ENCODE results near the gene JMJD8. TPM values are rescaled to one million over a fixed set of nuclear protein-coding genes. Genes with fewer than 3 reads are reported as not detected.

Gene JMJD8
- total RNA-seq, 4 donors from 2014 or later: 65.8 to 79.6 (median 71.8) TPM

DNA sequence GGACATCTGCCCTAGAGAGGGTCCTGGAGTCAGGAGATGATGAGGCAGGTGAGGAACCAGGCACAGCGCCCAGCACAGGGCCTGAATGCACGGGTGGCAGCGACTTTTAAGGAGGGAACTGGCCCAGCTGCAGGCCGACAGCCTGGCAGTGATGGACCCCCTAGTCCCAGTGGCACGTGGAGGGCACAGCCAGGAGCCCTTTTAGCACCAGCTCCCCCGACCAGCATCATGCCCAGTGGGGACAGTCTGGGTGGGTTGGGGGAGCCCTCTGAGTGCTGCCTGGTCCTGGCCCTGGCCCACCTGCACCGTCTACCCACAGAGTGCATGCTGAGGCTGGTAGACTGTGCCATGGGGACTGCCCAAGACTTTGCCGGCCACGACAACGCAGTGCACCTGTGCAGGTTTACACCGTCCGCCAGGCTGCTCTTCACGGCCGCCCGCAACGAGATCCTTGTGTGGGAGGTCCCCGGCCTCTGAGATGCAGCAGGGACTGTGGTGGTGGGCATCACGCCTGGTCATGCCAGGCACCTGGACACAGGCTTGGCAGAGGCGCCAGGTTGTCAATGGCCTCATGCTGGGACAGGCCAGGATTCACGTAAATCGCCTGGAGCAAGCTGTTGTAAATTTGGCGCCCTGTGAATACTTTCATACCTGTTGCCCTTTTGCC lies 16.9 kb downstream of the JMJD8 start:
- DNase-seq (ENCODE audit: low spot score) (no peak), ATAC-seq (ENCODE audit: low FRiP score) (no peak)
- TF ChIP-seq CTCF (IDR thresholded peaks at IDR 0.05): no peak

DNA sequence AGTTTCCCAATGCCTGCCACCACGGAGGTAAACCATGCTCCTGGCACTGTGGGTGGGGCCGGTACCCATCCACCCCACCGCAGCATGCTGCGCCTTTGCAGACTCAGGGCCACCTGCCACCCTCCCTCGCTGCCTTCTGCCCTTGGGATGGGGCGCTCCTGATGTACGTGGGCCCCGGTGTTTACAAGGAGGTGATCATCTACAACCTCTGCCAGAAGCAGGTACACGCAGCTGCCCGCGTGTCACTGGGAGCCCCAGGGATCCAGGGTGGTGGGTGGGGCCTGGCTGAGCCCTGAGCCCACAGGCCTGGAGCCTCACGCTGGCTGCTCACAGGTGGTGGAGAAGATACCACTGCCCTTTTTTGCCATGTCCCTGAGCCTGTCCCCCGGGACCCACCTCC lies 17.6 kb downstream of the JMJD8 start:
- DNase-seq (ENCODE audit: low spot score) (no peak), ATAC-seq (ENCODE audit: low FRiP score) (no peak)
- no peak for TF ChIP-seq CTCF (IDR thresholded peaks at IDR 0.05)

GRCh38 chr16:662597-662996 lies 21.5 kb downstream of the JMJD8 start:
- no peak for ATAC-seq (ENCODE audit: low FRiP score)
- no peak for DNase-seq (ENCODE audit: low spot score)
- no peak for TF ChIP-seq CTCF (IDR thresholded peaks at IDR 0.05)

DNA sequence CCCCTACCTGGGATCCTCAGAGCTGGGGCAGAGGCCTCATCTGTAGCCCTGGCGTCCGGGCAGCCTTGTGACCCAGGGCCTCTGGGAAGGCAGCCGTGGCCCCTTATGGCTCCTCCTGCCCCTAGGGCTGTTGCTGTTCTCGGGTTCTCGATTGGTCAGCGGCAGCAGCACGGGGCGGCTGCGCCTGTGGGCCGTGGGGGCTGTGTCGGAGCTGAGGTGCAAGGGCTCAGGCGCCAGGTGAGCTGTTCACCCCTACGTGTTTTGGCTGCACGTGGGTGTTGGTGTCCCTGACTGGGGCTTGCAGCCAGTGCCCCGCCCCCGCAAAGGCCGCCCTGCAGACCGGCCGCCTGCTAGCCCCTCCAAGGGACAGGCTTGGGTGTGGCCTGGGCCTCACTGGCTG lies 22.0 kb downstream of the JMJD8 start:
- ATAC-seq (ENCODE audit: low FRiP score): no peak
- no peak for TF ChIP-seq CTCF (IDR thresholded peaks at IDR 0.05)
- no peak for DNase-seq (ENCODE audit: low spot score)

GRCh38 chr16:661184-661821 lies 22.8 kb downstream of the JMJD8 start:
- TF ChIP-seq CTCF (IDR thresholded peaks at IDR 0.05): no peak
- DNase-seq (ENCODE audit: low spot score) (no peak), ATAC-seq (ENCODE audit: low FRiP score) (no peak)

DNA sequence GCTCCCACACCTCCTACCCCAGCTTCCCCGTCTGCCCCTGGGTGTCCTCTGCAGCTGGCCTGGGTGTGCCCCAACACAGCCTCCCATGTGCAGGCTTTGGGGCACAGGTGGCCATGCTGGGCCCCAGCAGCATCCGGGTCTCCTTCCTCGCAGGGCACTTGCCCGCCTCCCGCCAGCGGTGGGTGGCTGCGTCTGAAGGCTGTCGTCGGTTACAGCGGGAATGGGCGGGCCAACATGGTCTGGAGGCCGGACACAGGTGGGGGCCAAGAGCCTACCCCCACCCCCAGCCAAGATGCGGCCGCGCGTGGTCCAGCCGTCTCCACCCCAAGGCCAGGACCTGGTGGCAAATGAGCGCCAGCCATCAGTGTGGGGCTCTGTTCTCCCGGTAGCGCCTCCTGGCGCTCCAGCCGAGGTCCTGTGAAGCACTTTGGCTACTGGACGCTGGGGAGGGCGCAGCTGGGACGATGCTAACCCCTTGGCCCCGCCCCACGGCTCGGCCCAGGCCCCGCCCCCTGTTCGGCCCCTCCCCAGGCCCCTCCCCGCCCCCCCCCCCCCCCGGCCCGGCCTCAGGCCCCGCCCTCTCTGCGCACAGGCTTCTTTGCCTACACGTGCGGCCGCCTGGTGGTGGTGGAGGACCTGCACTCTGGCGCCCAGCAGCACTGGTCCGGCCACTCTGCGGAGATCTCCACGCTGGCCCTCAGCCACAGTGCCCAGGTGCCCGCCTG lies 23.5 kb downstream of the JMJD8 start:
- ATAC-seq (ENCODE audit: low FRiP score) (peak; percentile 52), DNase-seq (ENCODE audit: low spot score) (peak; percentile 55)
- no peak for TF ChIP-seq CTCF (IDR thresholded peaks at IDR 0.05)

Measured in omental fat pad (tissue), 4 donors.